Lower lobe of right lung (tissue), 2 donors: ENCODE data around the gene AGPAT3. TPM values are rescaled to one million over a fixed set of nuclear protein-coding genes. Genes with fewer than 3 reads are reported as not detected.
A peak's percentile ranks its signal among the peaks of the same experiment; 100 is the strongest.

ENCODE experiments used
- ATAC-seq, 2 donors: fragments of 200-7000 bp; cut with Tn5 transposase; one replicate each; pipeline ENCODE4 v1.9.1; 2020 to 2022; ENCODE audit warnings: mild to moderate bottlenecking in 2 of 2, moderate library complexity in 2 of 2
- DNase-seq: peaks from one replicate; pipeline ENCODE4 v3.0.0-alpha.2; 2020
- H3K27ac ChIP-seq: fragments of 200-600 bp; one replicate; pipeline ENCODE4 v1.8.0; 2022
- H3K27me3 ChIP-seq: fragments of 200-600 bp; one replicate; pipeline ENCODE4 v1.8.0; 2022; ENCODE audit warnings: low read depth
- H3K36me3 ChIP-seq: fragments of 200-600 bp; one replicate; pipeline ENCODE4 v1.8.0; 2022; ENCODE audit warnings: mild to moderate bottlenecking
- H3K4me1 ChIP-seq: fragments of 200-600 bp; one replicate; pipeline ENCODE4 v1.8.0; 2022
- H3K4me3 ChIP-seq: fragments of 200-600 bp; one replicate; pipeline ENCODE4 v1.8.0; 2022; ENCODE audit warnings: mild to moderate bottlenecking
- H3K9me3 ChIP-seq: fragments of 200-600 bp; one replicate; pipeline ENCODE4 v1.8.0; 2022
- intact Hi-C: fragments of 100-400 bp; cut with DNase I; formaldehyde crosslinking; loops from one replicate; pipeline ENCODE4 v1.11.0; 2022
- total RNA-seq: library from RNA; stranded (reverse); fragmentation: NEBNext Ultra II Directional; extraction: Animal tissue kit (Norgen Biotek cat#: 25700); gene quantifications from one replicate; pipeline ENCODE4 v1.2.1, GENCODE V29; 2021
- TF ChIP-seq, protein P1 (sequence below): fragments of 200-600 bp; IDR thresholded peaks from one replicate; pipeline ENCODE4 v1.8.0; 2022; ENCODE audit warnings: antibody characterized with exemption, mild to moderate bottlenecking
- donor health status: DM: no; HTN: yes; CAD: no; lungs with severe emphysema.

Gene AGPAT3
- total RNA-seq, 1 donor from 2014 or later: 83.3 TPM

DNA sequence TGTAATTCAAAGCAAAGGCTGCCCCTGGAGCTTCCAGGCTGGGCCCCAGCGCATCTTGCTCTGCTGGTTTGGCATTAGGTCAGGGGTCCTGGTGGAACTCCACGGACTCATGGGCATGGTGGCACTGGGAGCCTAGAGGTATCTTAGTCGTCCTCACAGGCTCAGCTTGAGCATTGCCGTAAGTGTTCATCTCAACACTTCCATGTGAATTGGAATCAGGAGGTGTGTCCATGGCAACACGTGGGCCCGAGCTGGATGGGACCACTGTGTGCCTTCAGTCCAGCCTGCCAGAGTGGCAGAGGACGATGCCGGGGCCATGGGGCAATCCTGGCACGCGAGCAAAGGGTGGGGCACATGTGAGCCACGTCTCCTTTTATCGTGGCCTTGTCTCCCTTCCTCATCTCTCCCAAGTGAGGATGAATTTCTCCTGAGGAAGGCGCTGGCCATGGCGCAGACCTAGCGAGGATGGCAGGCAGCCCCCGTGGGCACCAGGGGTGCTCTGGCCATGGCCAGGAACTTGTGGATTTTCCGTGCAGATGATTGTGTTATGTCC is 47.0 kb downstream of the AGPAT3 start:
- Histone ChIP-seq H3K4me1 (peaks cover 32% of the 10 kb centered on the region), H3K9me3 (peaks cover 8% of the 10 kb centered on the region), H3K27me3 (no peaks in the 10 kb centered on the region), H3K36me3 (peaks cover 8% of the 10 kb centered on the region), H3K4me3 (no peak overlapping the region), H3K27ac (peak overlapping the region; percentile 9)
- ATAC-seq (no peak), DNase-seq (no peak)
- intact Hi-C loops: no loop called here
- TF ChIP-seq, protein P1, sequence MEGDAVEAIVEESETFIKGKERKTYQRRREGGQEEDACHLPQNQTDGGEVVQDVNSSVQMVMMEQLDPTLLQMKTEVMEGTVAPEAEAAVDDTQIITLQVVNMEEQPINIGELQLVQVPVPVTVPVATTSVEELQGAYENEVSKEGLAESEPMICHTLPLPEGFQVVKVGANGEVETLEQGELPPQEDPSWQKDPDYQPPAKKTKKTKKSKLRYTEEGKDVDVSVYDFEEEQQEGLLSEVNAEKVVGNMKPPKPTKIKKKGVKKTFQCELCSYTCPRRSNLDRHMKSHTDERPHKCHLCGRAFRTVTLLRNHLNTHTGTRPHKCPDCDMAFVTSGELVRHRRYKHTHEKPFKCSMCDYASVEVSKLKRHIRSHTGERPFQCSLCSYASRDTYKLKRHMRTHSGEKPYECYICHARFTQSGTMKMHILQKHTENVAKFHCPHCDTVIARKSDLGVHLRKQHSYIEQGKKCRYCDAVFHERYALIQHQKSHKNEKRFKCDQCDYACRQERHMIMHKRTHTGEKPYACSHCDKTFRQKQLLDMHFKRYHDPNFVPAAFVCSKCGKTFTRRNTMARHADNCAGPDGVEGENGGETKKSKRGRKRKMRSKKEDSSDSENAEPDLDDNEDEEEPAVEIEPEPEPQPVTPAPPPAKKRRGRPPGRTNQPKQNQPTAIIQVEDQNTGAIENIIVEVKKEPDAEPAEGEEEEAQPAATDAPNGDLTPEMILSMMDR: no peak

DNA sequence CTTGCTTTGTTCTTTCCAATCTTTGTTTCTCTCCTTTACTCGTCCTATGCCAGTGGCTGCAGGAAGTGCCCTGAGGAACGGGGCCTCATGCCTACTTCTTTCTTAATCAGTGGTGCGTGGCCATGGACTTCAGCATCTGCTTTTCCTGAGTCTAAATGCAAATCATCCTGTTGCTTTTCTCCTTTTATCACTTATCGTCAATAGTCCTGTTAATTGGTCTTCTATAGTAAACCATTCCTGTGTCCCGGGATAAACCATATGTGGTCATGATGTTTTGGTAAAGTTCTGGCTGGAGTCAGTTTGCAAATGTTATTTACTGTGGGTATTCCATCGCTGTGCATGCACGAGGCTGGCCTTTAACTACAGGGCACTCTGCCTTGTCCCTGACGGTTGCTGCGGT is 47.5 kb downstream of the AGPAT3 start:
- no peak overlapping the region for H3K27ac ChIP-seq
- H3K36me3 ChIP-seq: peaks cover 5% of the 10 kb centered on the region
- intact Hi-C loops: no loop called here
- ATAC-seq (no peak), DNase-seq (no peak)
- peaks cover 8% of the 10 kb centered on the region for H3K9me3 ChIP-seq
- H3K4me1 ChIP-seq: peaks cover 36% of the 10 kb centered on the region
- H3K27me3 ChIP-seq: no peaks in the 10 kb centered on the region
- TF ChIP-seq, protein P1: no peak
- no peak overlapping the region for H3K4me3 ChIP-seq

GRCh38 chr21:43912910-43913309 is 47.9 kb downstream of the AGPAT3 start:
- DNase-seq: no peak
- TF ChIP-seq, protein P1: no peak
- Histone ChIP-seq H3K4me1 (peaks cover 34% of the 10 kb centered on the region), H3K27me3 (no peaks in the 10 kb centered on the region), H3K27ac (no peak overlapping the region), H3K4me3 (no peak overlapping the region), H3K9me3 (peaks cover 8% of the 10 kb centered on the region), H3K36me3 (peaks cover 1% of the 10 kb centered on the region)
- ATAC-seq: no peak
- intact Hi-C loops: no loop called here

DNA sequence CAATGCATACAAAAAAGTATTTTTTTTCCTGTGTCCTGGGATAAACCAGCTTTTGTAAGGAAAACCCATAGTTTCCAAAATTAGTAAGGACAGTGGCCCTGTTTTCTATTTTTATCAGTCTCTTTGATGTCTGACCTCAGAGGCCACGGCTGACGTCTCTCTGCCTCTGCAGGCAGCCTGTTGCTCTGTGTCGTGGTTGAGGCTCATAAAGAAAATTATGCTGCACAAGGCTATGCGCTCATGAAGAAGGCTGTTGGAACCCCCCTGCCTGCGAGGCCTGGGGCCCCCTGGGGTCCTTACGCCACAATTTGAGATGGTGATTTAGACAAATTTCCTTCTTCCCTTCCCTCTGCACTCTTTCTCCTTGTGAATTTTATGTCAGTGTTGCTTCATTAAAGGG is 48.9 kb downstream of the AGPAT3 start:
- intact Hi-C loops: no loop called here
- no peaks in the 10 kb centered on the region for H3K36me3 ChIP-seq
- H3K4me1 ChIP-seq: peaks cover 33% of the 10 kb centered on the region
- H3K4me3 ChIP-seq: no peak overlapping the region
- ATAC-seq: no peak
- H3K9me3 ChIP-seq: peaks cover 8% of the 10 kb centered on the region
- no peak overlapping the region for H3K27ac ChIP-seq
- TF ChIP-seq, protein P1: no peak
- no peaks in the 10 kb centered on the region for H3K27me3 ChIP-seq
- no peak for DNase-seq

GRCh38 chr21:43916076-43916475 is 51.1 kb downstream of the AGPAT3 start:
- ATAC-seq: no peak
- Histone ChIP-seq H3K36me3 (no peaks in the 10 kb centered on the region), H3K4me3 (no peak overlapping the region), H3K27me3 (no peaks in the 10 kb centered on the region), H3K4me1 (peaks cover 31% of the 10 kb centered on the region), H3K9me3 (peaks cover 8% of the 10 kb centered on the region), H3K27ac (no peak overlapping the region)
- TF ChIP-seq, protein P1: no peak
- intact Hi-C loops: no loop called here
- no peak for DNase-seq
